HG03521 (cell line): ENCODE measurements around the gene ORM1.

Experiments
- ATAC-seq: cut with Tn5 transposase; IDR thresholded peaks from one replicate; pipeline ENCODE4 v1.9.1; 2021; ENCODE audit warnings: mild to moderate bottlenecking, moderate library complexity; ENCODE audit not compliant: unreplicated experiment

The ORM1 gene

DNA sequence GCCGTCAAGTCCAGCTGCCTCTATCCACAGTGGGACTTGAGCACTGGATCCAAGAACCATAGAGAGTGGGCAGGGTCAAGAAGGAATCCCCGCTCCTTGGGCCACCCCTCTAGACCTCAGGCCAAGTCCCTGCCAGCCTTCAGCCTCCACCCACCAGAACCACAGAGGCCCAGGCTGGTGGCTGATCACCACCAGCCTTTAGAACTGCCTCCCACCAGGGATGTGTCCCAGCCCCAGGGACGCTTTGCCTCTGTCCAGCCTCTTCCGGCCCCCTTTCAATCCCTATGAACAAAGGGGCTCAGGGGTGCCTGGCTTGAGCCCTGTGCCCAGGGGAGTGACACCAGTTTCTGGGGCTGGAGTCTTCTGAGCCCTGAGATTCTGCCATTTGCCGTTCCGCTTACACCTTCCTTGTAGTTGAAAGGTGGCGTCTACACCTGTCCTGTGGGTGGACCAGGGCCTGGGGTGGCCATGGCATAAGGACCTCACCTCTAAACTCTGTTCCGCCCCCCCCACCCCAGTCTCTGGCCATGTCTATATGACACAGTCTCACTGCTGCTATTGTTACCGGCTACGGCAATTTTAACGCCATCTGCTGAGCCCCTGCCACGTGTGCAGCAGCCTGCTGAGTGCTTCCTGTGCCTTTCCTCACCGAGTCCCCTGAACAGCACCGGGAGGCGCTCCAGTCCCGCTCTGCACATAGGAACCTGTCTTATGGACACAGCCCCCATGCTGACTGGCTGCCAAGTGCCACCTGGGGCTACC, 35.7 kb upstream of the ORM1 start:
- no peak for ATAC-seq

GRCh38 chr9:114287763-114288192, 35.1 kb upstream of the ORM1 start:
- no peak for ATAC-seq

- no peak for ATAC-seq
These were observed 34.5 kb upstream of the ORM1 start for GRCh38 chr9:114288193-114289091.

DNA sequence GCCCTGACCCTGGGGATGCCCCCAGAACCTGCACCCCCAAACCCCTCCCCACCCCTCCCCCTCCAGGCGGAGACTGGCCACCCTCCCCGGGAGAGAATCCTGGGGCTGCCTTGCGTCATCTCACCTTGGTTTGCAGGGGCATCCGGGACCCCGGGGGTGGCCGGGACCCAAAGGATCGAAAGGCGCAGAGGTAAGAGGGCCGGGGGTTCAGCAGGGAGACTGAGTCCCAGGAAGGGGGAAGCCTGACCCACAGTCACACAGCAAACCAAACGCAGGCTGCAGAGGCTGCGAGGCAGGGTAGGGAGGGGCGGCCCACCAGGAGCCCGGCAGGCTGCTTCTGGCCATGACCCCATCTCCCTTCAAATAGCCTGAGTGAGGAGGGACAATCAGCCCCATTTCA, 33.8 kb upstream of the ORM1 start:
- no peak for ATAC-seq

DNA sequence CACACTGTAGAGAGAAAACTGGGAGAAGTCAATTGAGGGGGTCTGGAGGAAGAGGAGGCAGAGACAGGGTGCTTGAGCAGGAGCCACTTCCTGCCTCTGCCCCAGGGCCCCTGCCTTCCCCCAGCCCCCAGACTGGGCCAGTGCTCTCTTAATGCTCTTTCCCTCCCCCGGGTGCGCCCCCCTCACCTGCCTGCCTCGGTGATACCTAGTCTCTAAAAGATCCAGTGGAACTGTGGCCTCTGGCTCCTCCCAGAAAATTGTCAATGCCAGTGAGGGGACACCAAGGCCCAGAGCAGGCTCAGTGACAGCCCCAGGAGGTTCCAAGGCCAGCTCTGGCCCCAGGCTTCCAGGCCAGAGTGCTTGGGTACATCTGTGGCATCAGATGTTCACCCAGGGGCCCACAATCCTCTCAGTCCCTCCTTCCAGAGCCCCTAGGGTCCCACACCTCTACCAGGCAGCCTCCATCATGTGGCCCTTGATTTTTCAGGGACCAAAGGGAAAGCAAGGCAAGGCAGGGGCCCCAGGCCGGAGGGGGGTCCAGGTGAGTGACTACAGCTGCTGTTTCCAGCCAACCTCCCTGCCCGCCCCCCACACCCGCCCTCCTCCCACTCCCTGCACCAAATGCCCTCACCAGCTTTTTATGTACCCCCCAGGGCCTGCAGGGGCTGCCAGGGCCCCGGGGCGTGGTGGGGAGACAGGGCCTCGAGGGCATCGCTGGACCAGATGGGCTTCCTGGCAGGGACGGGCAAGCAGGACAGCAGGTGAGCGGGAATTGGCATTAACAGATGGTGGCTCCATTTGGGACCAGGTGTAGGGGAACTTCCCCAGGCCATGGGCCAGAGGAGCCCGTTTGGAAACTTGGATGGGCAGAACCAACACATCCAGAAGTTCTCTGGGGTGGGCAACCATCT, 33.1 kb upstream of the ORM1 start:
- no peak for ATAC-seq

GRCh38 chr9:114290561-114290986, 32.3 kb upstream of the ORM1 start:
- no peak for ATAC-seq

- ATAC-seq, result no peak
These were observed 31.8 kb upstream of the ORM1 start for GRCh38 chr9:114291064-114291474.

GRCh38 chr9:114291886-114292590, 30.9 kb upstream of the ORM1 start:
- ATAC-seq, result no peak

- no peak for ATAC-seq
These were observed 28.2 kb upstream of the ORM1 start for GRCh38 chr9:114294664-114295063.

- no peak for ATAC-seq
These were observed 26.6 kb upstream of the ORM1 start for GRCh38 chr9:114296338-114296737.

DNA sequence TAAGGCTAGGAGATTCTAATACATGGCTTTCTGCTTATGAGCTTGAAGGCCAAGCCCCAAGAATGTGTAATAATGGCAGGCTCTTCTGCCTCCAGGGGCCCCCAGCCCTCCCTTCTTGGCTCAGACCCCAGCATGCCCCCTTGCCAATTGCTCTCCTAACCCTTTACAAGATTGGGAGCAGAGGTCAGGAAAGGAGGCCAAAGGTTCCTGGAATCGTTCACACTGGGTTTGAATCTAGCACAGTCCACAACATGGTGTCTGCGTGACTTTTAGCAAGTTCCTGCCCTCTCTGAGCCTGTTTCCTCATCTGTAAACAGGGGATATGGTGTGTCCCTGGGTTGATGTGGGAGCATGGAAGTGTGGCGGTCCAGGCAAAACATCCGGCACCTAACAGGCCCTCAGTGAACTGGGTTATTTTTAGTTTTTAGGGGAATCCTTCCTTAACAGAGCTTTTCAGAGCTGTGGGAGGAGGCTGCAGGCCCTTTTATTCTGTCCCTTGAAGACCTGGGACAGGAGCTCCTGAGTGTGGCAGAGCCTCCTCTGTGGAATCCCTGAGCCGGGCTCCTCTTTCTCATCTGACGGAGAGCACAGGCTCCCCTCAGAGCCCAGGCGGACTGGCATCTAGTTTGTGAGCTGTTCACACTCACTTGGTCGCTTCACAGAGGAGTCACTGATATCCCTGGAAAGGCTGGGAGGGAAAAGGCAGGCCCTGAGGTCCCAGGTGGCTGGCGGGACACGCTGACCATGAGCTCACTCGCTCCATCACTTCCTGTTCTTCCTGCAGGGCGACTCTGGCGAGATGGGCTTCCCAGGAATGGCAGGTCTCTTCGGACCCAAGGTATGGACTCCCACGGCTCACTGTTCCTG, 23.4 kb upstream of the ORM1 start:
- ATAC-seq, result no peak

- no peak for ATAC-seq
These were observed 22.6 kb upstream of the ORM1 start for GRCh38 chr9:114300153-114300845.

- no peak for ATAC-seq
These were observed 21.8 kb upstream of the ORM1 start for GRCh38 chr9:114300846-114301797.

DNA sequence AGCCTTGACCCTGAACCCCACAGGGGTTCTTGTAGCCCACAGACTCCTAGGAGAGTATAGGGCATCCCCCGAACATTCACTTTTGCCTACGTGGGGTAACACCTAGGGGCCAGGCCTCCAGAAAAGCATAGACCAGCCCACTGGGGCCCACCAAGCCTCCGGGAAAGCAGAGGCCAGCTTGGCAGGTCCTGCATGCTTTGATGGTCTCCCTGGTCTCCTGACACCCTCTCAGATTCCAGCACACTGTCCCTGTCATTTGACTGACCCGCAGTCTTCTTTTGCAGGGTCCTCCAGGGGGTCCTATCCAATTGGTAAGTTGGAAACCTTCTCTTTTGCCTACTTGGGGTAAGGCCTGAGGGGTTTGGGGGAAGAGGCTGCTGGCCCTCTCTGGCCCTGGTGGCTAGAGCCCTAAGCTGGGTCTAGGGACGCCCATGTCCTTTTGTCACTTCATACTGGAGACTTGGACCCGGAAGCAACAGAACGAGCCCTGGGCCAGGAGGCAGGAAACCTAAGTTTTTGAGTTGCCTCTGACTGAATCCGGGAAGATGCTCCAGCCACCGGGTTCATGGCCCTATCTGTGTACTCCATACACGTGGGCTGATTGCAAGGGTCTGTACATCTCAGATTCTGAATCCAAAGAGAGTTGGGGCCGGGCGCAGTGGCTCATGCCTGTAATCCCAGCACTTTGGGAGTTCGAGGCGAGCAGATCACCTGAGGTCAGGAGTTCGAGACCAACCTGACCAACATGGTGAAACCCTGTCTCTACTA, 20.9 kb upstream of the ORM1 start:
- no peak for ATAC-seq

- no peak for ATAC-seq
These were observed 20.2 kb upstream of the ORM1 start for GRCh38 chr9:114302727-114303126.

DNA sequence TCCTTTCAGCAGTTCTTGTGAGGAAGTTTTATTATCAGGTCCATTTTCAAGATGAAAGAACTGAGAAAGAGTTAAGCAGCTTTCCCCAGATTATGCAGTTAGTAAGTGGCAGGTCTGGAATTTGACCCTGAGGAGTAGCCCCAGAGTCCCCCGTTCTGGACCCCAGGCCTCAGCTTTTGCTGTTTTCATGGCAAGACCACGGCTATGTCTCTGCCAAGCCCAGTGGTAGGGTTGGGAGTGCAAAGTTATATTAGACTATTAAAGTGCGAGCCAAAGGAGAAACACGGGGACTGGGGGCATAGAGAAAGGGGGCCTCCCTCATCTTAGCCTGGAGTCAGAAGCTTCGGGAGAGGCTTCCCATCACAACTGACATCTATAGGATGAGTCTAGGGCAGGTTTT, 19.3 kb upstream of the ORM1 start:
- no peak for ATAC-seq

- no peak for ATAC-seq
These were observed 18.9 kb upstream of the ORM1 start for GRCh38 chr9:114303977-114304376.
